Adrenal gland (tissue), 12 donors: Measurements from ENCODE around the gene SYT13. TPM values are rescaled to one million over a fixed set of nuclear protein-coding genes. Genes with fewer than 3 reads are reported as not detected.

Experiments used
- DNase-seq, 7 donors: peaks; one replicate each; pipeline ENCODE4 v3.0.0-alpha.2; 2019 to 2020
- H3K27ac ChIP-seq, 5 donors: fragments of 200-600 bp; sonication (generic) in 4 of 5; 1 replicate in 3 of 5; 2 replicates in 2 of 5; pipeline versions ENCODE4 v1.5.1 to v1.8.0; 2016 to 2020; ENCODE audit warnings: mild to moderate bottlenecking in 1 of 5
- H3K27me3 ChIP-seq: fragments of 200-600 bp; 2 replicates; pipeline ENCODE4 v1.8.0; 2021
- H3K36me3 ChIP-seq, 2 donors: fragments of 200-600 bp; replicated peaks in 1 of 2; 1 replicate in 1 of 2; 2 replicates in 1 of 2; pipeline versions ENCODE4 v1.5.1 to v1.8.0; 2018 to 2022
- H3K4me1 ChIP-seq, 2 donors: fragments of 200-600 bp; replicated peaks in 1 of 2; 1 replicate in 1 of 2; 2 replicates in 1 of 2; pipeline versions ENCODE4 v1.5.1 to v1.8.0; 2018 to 2021
- H3K4me3 ChIP-seq, 4 donors: fragments of 200-600 bp; sonication (generic) in 3 of 4; one replicate each; pipeline ENCODE4 v1.5.1; 2016 to 2018
- H3K9me3 ChIP-seq, 3 donors: fragments of 200-600 bp; sonication (generic) in 1 of 3; replicated peaks in 1 of 3; 1 replicate in 2 of 3; 2 replicates in 1 of 3; pipeline versions ENCODE4 v1.5.1 to v1.8.0; 2016 to 2021
- POLR2A ChIP-seq, 2 donors: fragments of 450-650 bp; IDR thresholded peaks; one replicate each; pipeline ENCODE4 v1.6.1; 2017; ENCODE audit warnings: antibody characterized with exemption in 2 of 2, mild to moderate bottlenecking in 2 of 2, moderate library complexity in 1 of 2
- WGBS, 4 donors: extraction: QIAGEN DNeasy Blood & Tissue Kit in 2 of 4; methylation state at CpG; one replicate each; pipeline versions ENCODE4 v1.1.5 to v1.1.7; 2013 to 2017; 5-methylcytosine and 5-hydroxymethylcytosine counted together
- intact Hi-C, 2 donors: fragments of 100-400 bp; cut with DNase I; formaldehyde crosslinking; loops; one replicate each; pipeline versions ENCODE4 v1.14.1 to v1.15.0; 2022 to 2023
- polyA plus RNA-seq, 3 donors: library from polyadenylated mRNA; stranded (reverse); fragments of 200-250 nt in 2 of 3; fragments of 350-450 nt in 1 of 3; fragmentation: Illumina TruSeq in 1 of 3; extraction: RNeasy Lipid Tissue Mini Kit (QIAGEN cat#74804) in 1 of 3; gene quantifications; one replicate each; pipeline ENCODE4 v1.2.3, GENCODE V29; 2013 to 2014
- total RNA-seq, 9 donors: library from RNA; depleted of rRNA in 4 of 9; stranded (reverse); fragments of >200 nt in 4 of 9; fragments of 120-200 nt in 1 of 9; fragmentation: NEBNext Ultra II Directional in 1 of 9; extraction: Animal tissue kit (Norgen Biotek cat#: 25700) in 1 of 9; gene quantifications; one replicate each; pipeline versions ENCODE4 v1.1.0 to v1.2.4, GENCODE V29; 2013 to 2023
- TF ChIP-seq, protein P1 (sequence below), 6 experiments: fragments of 450-650 bp in 4 of 6; fragments of 200-600 bp in 2 of 6; sonication (generic) in 1 of 6; IDR thresholded peaks; 1 replicate in 5 of 6; 2 replicates in 1 of 6; pipeline versions ENCODE4 v1.5.1 to v1.8.0; 2016 to 2021; ENCODE audit warnings: antibody characterized with exemption in 6 of 6, mild to moderate bottlenecking in 2 of 6, moderate library complexity in 1 of 6
- donor health status: healthy with polysubstance abuse.
- donor health status: Bipolar disorder and iron deficiency.
- donor health status: DM: yes; HTN: yes; CAD: no.
- donor health status: DM: no; HTN: no; CAD: no.
- donor health status: DM: no; HTN: no; CAD: no.
- donor health status: DM: yes; HTN: yes; CAD: no.

The SYT13 gene
- total and polyA plus RNA-seq, 12 donors, result 0.50 to 6.6 (median 2.7) TPM; not detected in 4

DNA sequence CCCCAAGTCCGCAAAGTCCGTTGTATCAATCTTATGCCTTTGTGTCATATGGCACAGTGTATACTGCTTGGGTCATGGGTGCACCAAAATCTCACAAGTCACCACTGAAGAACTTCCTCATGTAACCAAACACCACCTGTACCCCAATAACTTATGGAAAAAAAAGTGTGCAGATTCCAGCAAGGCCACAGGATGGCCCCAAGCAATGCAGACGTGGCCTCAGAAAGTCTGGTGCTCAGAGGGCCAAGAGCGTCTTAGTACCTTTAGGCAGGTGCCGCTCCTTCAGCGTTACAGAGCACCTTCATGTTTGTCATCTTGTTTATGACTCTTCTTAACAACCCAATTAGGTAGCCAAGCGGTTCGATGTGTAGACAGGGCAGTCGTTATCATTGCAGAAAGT, 74.4 kb downstream of the SYT13 start:
- TF ChIP-seq, protein P1, sequence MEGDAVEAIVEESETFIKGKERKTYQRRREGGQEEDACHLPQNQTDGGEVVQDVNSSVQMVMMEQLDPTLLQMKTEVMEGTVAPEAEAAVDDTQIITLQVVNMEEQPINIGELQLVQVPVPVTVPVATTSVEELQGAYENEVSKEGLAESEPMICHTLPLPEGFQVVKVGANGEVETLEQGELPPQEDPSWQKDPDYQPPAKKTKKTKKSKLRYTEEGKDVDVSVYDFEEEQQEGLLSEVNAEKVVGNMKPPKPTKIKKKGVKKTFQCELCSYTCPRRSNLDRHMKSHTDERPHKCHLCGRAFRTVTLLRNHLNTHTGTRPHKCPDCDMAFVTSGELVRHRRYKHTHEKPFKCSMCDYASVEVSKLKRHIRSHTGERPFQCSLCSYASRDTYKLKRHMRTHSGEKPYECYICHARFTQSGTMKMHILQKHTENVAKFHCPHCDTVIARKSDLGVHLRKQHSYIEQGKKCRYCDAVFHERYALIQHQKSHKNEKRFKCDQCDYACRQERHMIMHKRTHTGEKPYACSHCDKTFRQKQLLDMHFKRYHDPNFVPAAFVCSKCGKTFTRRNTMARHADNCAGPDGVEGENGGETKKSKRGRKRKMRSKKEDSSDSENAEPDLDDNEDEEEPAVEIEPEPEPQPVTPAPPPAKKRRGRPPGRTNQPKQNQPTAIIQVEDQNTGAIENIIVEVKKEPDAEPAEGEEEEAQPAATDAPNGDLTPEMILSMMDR (IDR thresholded peaks at IDR 0.05), result no peak
- no peak for TF ChIP-seq POLR2A (IDR thresholded peaks at IDR 0.05)
- intact Hi-C loops, result no loop called here
- no peaks in the 10 kb centered on the region for H3K9me3 ChIP-seq
- H3K4me3 ChIP-seq, result no peak overlapping the region
- 93 to 95% (median 93%) methylated on average over 9 of the region's 9 CpGs for WGBS, 4 donors
- H3K4me1 ChIP-seq, result peaks cover 0 to 11% of the 10 kb centered on the region in 2 donors
- no peak for DNase-seq
- no peaks in the 10 kb centered on the region for H3K27me3 ChIP-seq
- no peak overlapping the region for H3K27ac ChIP-seq
- H3K36me3 ChIP-seq, result peaks cover 0 to 14% of the 10 kb centered on the region in 2 donors

DNA sequence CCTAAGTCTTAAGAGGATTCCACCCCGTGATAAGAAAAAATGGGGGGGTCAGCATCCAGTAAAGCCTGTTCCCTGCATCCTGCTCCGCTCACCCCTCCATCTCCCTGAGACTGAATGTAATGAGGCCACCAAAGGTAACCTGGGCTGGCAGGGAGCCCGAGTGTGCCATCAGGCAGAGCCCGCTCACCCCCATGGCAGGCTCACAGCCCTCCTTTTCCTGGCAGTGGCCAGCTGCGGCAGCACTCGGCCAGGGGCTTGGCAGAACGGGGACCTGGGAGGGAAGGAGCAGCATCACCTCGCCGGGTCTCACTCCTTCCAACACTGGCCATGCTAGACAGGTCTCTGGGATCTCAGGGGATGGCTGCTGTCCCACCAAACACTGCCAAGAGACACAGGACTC, 75.3 kb downstream of the SYT13 start:
- peak in 2 of 7 donors; percentile 27 to 73 for DNase-seq
- Histone ChIP-seq H3K27me3 (no peaks in the 10 kb centered on the region), H3K36me3 (peaks cover 0 to 14% of the 10 kb centered on the region in 2 donors), H3K27ac (peak overlapping the region in 4 of 5 donors; percentile 28 to 91 (median 62)), H3K9me3 (no peaks in the 10 kb centered on the region), H3K4me3 (no peak overlapping the region), H3K4me1 (peaks cover 0 to 11% of the 10 kb centered on the region in 2 donors)
- intact Hi-C loops, result no loop called here
- no peak for TF ChIP-seq POLR2A (IDR thresholded peaks at IDR 0.05)
- 82 to 97% (median 85%) methylated on average over 2 to 9 of the region's 9 CpGs for WGBS, 4 donors

DNA sequence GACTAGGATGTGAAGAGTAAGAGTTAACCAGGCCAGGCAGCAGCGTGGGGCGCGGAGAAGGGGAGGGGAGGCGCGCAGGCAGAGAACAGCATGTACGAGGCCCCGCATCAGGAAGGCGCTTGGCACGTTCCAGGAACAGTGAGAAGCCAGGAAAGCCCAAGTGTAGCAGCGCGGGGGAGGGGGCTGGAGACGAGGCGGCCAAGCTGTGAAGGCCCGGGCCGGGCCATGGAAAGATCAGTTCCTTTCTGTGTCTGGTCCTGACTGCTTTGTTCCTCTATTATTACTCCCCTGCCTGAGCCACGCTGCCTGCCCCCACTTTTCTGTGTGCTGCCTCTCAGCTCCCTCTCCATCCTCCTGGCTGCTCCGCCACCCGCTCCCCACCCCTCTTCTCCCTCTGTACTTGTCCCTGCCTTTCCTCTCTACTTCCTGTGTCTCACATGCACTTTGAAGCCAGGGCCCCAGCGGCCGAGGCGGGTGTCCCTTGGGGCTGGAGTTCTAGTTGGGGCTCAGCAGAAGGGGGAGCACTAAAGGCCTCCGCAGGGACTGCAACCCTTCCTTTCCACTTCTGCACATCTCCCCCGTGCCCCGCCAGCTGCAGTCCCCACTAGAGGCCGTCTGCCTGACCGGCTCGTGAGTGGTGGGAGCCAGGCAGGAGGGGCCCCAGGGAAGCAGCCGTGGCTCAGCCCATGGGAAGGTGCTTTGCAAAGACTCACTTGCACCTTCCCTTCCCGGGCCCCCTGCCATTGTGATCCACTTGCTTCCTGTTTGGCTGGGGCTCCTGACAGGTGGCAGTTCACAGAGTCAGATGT, 76.0 kb downstream of the SYT13 start:
- TF ChIP-seq, protein P1 (IDR thresholded peaks at IDR 0.05), result no peak
- no peak for TF ChIP-seq POLR2A (IDR thresholded peaks at IDR 0.05)
- peak; percentile 55 to 95 (median 69) for DNase-seq
- WGBS, 4 donors, result 50 to 70% (median 53%) methylated on average over 28 to 29 of the region's 29 CpGs
- no peaks in the 10 kb centered on the region for H3K27me3 ChIP-seq
- H3K4me3 ChIP-seq, result no peak overlapping the region
- H3K4me1 ChIP-seq, result peaks cover 0 to 11% of the 10 kb centered on the region in 2 donors
- intact Hi-C loops, result no loop called here
- H3K9me3 ChIP-seq, result no peaks in the 10 kb centered on the region
- peak overlapping the region; percentile 21 to 91 (median 44) for H3K27ac ChIP-seq
- peaks cover 0 to 14% of the 10 kb centered on the region in 2 donors for H3K36me3 ChIP-seq

DNA sequence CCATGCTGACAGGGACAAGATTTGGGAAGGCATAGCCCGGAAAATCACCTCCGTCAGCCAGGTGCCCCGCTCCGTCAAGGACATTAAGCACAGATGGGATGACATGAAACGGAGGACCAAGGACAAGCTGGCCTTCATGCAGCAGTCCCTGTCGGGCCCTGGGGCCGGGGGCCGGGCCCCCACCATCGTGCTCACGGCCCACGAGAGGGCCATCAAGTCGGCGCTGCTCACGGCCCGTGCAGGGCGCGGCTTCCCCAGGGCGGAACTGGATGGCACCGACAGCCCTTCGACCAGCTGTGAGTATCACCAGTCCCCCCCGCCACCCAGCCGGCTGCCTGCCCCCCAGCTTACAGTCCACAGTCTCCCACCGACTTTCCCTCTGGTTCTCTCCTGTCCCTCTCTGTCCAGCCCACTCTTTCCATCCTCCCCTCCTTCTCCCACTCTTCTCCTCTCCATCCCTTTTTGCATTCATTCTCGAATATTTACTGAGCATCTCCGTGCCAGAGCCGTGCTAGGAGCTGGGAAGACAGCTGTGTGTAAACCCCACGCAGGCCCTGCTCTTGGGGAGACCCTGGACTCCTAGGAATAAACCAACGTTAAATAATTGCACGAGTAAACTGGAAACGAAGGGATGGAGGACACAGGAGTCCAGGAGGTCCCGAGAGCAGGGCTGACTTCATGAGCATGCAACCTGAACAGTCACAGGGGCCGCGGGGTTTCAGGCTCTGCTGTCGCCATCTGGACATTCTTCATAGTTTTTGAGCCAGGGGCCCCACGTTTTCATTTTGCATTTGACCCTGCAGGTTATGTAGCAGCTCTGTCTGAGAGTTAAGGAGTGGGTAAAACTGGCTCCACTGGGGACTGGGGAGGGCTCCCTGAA, 76.9 kb downstream of the SYT13 start:
- peak overlapping the region in 4 of 5 donors; percentile 0 to 91 (median 57) for H3K27ac ChIP-seq
- intact Hi-C loops, result no loop called here
- H3K9me3 ChIP-seq, result no peaks in the 10 kb centered on the region
- H3K36me3 ChIP-seq, result peaks cover 0 to 14% of the 10 kb centered on the region in 2 donors
- H3K4me1 ChIP-seq, result peaks cover 0 to 11% of the 10 kb centered on the region in 2 donors
- no peaks in the 10 kb centered on the region for H3K27me3 ChIP-seq
- WGBS, 4 donors, result 72 to 78% (median 75%) methylated on average over 26 to 35 of the region's 35 CpGs
- DNase-seq, result no peak
- TF ChIP-seq POLR2A (IDR thresholded peaks at IDR 0.05), result no peak
- TF ChIP-seq, protein P1 (IDR thresholded peaks at IDR 0.05), result no peak
- H3K4me3 ChIP-seq, result no peak overlapping the region
